HepG2 (cell line): ENCODE results near the gene PHKG1. TPM values are rescaled to one million over a fixed set of nuclear protein-coding genes. Genes with fewer than 3 reads are reported as not detected.

Source experiments
- ETV5 ChIP-seq: IDR thresholded peaks from 2 replicates; pipeline ENCODE4 v1.6.1; 2018; ENCODE audit warnings: missing biosample characterization, missing genetic modification reagents, inconsistent platforms, borderline replicate concordance
- KLF11 ChIP-seq: IDR thresholded peaks from 2 replicates; pipeline ENCODE4 v1.6.1; 2016; ENCODE audit warnings: missing compliant biosample characterization
- KLF16 ChIP-seq, 2 experiments: sonication (generic) in 1 of 2; formaldehyde crosslinking in 1 of 2; IDR thresholded peaks; 2 replicates each; pipeline versions ENCODE4 v1.6.1 to v1.8.0; 2016 to 2023; ENCODE audit warnings: missing genetic modification reagents in 2 of 2, missing compliant biosample characterization in 1 of 2
- NCOA1 ChIP-seq: sonication (generic); formaldehyde crosslinking; IDR thresholded peaks from 2 replicates; pipeline ENCODE4 v1.9.0; 2021; ENCODE audit warnings: missing genetic modification reagents
- NFE2L2 ChIP-seq: fragments of 150-350 bp; IDR thresholded peaks from 2 replicates; pipeline ENCODE4 v1.6.1; 2014; ENCODE audit warnings: low read length
- NR2C2 ChIP-seq: sonication (generic); formaldehyde crosslinking; IDR thresholded peaks from 2 replicates; pipeline ENCODE4 v1.4.0; 2020; ENCODE audit warnings: missing genetic modification reagents, mild to moderate bottlenecking, moderate library complexity, borderline replicate concordance
- SMARCE1 ChIP-seq: fragments of 450-650 bp; IDR thresholded peaks from 2 replicates; pipeline ENCODE4 v1.6.1; 2017; ENCODE audit warnings: borderline replicate concordance
- TARDBP ChIP-seq: sonication (generic); formaldehyde crosslinking; IDR thresholded peaks from 2 replicates; pipeline ENCODE4 v1.8.0; 2022; ENCODE audit warnings: mild to moderate bottlenecking, missing genetic modification reagents
- ZFAT ChIP-seq: sonication (generic); formaldehyde crosslinking; conservative IDR thresholded peaks from 2 replicates; pipeline ENCODE4 v1.8.1; 2023; ENCODE audit warnings: missing genetic modification reagents, inconsistent platforms
- ZNF160 ChIP-seq: sonication (generic); formaldehyde crosslinking; IDR thresholded peaks from 2 replicates; pipeline ENCODE4 v1.8.0; 2022; ENCODE audit warnings: mild to moderate bottlenecking, inconsistent platforms, missing genetic modification reagents
- polyA plus RNA-seq, 8 experiments: library from polyadenylated mRNA; depleted of rRNA in 3 of 8; stranded (reverse) in 7 of 8; unstranded in 1 of 8; fragments of >200 nt; fragmentation: Illumina TruSeq in 4 of 8; extraction: Trizol in 4 of 8; gene quantifications; 2 replicates each; pipeline versions ENCODE4 v1.2.1 to v1.2.3, GENCODE V29; 2011 to 2016; ENCODE audit warnings: low read depth in 4 of 8, missing spikeins in 1 of 8, mixed read lengths in 1 of 8; ENCODE audit not compliant: insufficient read depth in 1 of 8
- total RNA-seq, 5 experiments: library from RNA; depleted of rRNA; stranded (reverse); fragments of >200 nt; fragmentation: Illumina TruSeq; extraction: Trizol; gene quantifications; 2 replicates each; pipeline ENCODE4 v1.2.3, GENCODE V29; 2016; ENCODE audit warnings: low read depth in 1 of 5
- TF ChIP-seq, protein P1 (sequence below): sonication (generic); formaldehyde crosslinking; IDR thresholded peaks from 2 replicates; pipeline ENCODE4 v1.5.0; 2020; ENCODE audit warnings: mild to moderate bottlenecking, missing genetic modification reagents
- TF ChIP-seq, protein P2 (sequence below): IDR thresholded peaks from 2 replicates; pipeline ENCODE4 v1.6.1; 2012; ENCODE audit warnings: inconsistent platforms
- TF ChIP-seq, protein P3 (sequence below): sonication (generic); formaldehyde crosslinking; IDR thresholded peaks from 2 replicates; pipeline ENCODE4 v1.8.0; 2022; ENCODE audit warnings: low read depth, missing genetic modification reagents
- TF ChIP-seq, protein P4 (sequence below): sonication (generic); formaldehyde crosslinking; IDR thresholded peaks from 2 replicates; pipeline ENCODE4 v1.9.0; 2022; ENCODE audit warnings: low read depth, missing genetic modification reagents
- TF ChIP-seq, protein P5 (sequence below): sonication (generic); formaldehyde crosslinking; IDR thresholded peaks from 2 replicates; pipeline ENCODE4 v1.4.0; 2020; ENCODE audit warnings: missing genetic modification reagents
- TF ChIP-seq, protein P6 (sequence below): sonication (generic); formaldehyde crosslinking; IDR thresholded peaks from 2 replicates; pipeline ENCODE4 v1.5.1; 2020; ENCODE audit warnings: mild to moderate bottlenecking, missing genetic modification reagents, borderline replicate concordance
- TF ChIP-seq, protein P7 (sequence below): sonication (generic); formaldehyde crosslinking; IDR thresholded peaks from 2 replicates; pipeline ENCODE4 v1.8.0; 2022; ENCODE audit warnings: missing genetic modification reagents, mild to moderate bottlenecking, moderate library complexity, borderline replicate concordance

The PHKG1 gene
- total and polyA plus RNA-seq, 2 of the 13 experiments (the other 11 are each of a cell fraction or from before 2014, with no cell fraction given): 0.44 to 0.71 TPM

DNA sequence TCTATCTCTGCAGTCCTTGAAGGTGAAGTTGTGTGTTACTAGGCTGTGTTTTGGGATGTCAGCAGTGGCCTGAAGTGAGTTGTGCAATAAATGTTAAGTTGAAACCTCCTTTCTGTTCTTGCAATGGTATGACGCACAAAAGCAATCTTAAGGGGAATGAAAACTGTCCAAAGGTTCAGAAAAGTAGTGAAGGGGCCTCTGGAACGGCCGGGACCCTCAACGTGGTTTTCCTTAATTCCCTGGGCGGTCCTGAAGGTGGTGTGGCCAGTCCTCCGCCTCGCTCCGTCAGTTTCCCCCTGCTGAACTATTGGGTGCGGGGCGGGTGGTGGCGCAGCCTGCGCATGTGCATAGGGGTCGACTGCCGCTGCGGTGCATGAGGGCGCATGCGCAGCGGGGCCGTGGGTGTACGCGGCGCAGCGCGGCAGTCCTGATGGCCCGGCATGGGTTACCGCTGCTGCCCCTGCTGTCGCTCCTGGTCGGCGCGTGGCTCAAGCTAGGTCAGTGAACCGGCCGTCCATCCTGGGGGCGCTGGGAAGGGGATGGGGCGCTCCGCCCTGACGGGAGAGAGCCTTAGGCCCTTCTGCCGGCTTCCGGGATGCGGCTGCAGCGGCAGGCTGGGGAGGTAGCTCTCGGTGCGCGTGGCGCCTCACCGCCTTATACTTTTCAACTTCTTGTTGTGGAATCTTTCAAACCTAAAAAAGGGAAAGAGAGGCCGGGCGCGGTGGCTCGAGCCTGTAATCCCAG, 28.7 kb downstream of the PHKG1 start, which contains the start of gene SUMF2 (continued):
- TF ChIP-seq, protein P1, sequence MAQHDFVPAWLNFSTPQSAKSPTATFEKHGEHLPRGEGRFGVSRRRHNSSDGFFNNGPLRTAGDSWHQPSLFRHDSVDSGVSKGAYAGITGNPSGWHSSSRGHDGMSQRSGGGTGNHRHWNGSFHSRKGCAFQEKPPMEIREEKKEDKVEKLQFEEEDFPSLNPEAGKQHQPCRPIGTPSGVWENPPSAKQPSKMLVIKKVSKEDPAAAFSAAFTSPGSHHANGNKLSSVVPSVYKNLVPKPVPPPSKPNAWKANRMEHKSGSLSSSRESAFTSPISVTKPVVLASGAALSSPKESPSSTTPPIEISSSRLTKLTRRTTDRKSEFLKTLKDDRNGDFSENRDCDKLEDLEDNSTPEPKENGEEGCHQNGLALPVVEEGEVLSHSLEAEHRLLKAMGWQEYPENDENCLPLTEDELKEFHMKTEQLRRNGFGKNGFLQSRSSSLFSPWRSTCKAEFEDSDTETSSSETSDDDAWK (CRISPR knock-in tag): no peak
- TF ChIP-seq, protein P2, sequence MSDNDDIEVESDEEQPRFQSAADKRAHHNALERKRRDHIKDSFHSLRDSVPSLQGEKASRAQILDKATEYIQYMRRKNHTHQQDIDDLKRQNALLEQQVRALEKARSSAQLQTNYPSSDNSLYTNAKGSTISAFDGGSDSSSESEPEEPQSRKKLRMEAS: peak; percentile 93
- peak; percentile 59; the same call in 1 of the 2 replicates for TF ChIP-seq KLF11
- TF ChIP-seq ETV5: peak; percentile 53; the same call in 1 of the 2 replicates
- TF ChIP-seq, protein P3, sequence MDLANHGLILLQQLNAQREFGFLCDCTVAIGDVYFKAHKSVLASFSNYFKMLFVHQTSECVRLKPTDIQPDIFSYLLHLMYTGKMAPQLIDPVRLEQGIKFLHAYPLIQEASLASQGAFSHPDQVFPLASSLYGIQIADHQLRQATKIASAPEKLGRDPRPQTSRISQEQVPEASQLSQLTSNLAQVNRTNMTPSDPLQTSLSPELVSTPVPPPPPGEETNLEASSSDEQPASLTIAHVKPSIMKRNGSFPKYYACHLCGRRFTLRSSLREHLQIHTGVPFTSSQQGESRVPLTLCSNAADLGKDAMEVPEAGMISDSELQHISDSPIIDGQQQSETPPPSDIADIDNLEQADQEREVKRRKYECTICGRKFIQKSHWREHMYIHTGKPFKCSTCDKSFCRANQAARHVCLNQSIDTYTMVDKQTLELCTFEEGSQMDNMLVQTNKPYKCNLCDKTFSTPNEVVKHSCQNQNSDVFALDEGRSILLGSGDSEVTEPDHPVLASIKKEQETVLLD (CRISPR knock-in tag): no peak; the same call in 1 of the 2 replicates
- TF ChIP-seq ZNF160: 0 out of 2 replicates have a peak, but pooled peaks have one; percentile 52
- no peak for TF ChIP-seq ZFAT (CRISPR knock-in tag)
- TF ChIP-seq, protein P4, sequence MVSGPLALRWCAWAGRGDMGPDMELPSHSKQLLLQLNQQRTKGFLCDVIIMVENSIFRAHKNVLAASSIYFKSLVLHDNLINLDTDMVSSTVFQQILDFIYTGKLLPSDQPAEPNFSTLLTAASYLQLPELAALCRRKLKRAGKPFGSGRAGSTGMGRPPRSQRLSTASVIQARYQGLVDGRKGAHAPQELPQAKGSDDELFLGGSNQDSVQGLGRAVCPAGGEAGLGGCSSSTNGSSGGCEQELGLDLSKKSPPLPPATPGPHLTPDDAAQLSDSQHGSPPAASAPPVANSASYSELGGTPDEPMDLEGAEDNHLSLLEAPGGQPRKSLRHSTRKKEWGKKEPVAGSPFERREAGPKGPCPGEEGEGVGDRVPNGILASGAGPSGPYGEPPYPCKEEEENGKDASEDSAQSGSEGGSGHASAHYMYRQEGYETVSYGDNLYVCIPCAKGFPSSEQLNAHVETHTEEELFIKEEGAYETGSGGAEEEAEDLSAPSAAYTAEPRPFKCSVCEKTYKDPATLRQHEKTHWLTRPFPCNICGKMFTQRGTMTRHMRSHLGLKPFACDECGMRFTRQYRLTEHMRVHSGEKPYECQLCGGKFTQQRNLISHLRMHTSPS: no peak
- no peak for TF ChIP-seq SMARCE1
- TF ChIP-seq NCOA1: no peak
- TF ChIP-seq, protein P5, sequence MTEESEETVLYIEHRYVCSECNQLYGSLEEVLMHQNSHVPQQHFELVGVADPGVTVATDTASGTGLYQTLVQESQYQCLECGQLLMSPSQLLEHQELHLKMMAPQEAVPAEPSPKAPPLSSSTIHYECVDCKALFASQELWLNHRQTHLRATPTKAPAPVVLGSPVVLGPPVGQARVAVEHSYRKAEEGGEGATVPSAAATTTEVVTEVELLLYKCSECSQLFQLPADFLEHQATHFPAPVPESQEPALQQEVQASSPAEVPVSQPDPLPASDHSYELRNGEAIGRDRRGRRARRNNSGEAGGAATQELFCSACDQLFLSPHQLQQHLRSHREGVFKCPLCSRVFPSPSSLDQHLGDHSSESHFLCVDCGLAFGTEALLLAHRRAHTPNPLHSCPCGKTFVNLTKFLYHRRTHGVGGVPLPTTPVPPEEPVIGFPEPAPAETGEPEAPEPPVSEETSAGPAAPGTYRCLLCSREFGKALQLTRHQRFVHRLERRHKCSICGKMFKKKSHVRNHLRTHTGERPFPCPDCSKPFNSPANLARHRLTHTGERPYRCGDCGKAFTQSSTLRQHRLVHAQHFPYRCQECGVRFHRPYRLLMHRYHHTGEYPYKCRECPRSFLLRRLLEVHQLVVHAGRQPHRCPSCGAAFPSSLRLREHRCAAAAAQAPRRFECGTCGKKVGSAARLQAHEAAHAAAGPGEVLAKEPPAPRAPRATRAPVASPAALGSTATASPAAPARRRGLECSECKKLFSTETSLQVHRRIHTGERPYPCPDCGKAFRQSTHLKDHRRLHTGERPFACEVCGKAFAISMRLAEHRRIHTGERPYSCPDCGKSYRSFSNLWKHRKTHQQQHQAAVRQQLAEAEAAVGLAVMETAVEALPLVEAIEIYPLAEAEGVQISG (CRISPR knock-in tag): peak; percentile 87
- TF ChIP-seq NFE2L2: no peak
- TF ChIP-seq, protein P6, sequence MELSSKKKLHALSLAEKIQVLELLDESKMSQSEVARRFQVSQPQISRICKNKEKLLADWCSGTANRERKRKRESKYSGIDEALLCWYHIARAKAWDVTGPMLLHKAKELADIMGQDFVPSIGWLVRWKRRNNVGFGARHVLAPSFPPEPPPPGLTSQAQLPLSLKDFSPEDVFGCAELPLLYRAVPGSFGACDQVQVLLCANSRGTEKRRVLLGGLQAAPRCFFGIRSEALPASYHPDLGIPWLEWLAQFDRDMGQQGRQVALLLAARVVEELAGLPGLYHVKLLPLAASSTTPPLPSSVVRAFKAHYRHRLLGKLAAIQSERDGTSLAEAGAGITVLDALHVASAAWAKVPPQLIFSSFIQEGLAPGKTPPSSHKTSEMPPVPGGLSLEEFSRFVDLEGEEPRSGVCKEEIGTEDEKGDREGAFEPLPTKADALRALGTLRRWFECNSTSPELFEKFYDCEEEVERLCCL (CRISPR knock-in tag): no peak
- peak; percentile 84 for TF ChIP-seq TARDBP (CRISPR knock-in tag)
- TF ChIP-seq KLF16 (CRISPR knock-in tag; IDR thresholded peaks at IDR 0.05): no peak; a peak in 1 of 4 replicates
- peak; percentile 46; the same call in 1 of the 2 replicates for TF ChIP-seq NR2C2
- TF ChIP-seq, protein P7, sequence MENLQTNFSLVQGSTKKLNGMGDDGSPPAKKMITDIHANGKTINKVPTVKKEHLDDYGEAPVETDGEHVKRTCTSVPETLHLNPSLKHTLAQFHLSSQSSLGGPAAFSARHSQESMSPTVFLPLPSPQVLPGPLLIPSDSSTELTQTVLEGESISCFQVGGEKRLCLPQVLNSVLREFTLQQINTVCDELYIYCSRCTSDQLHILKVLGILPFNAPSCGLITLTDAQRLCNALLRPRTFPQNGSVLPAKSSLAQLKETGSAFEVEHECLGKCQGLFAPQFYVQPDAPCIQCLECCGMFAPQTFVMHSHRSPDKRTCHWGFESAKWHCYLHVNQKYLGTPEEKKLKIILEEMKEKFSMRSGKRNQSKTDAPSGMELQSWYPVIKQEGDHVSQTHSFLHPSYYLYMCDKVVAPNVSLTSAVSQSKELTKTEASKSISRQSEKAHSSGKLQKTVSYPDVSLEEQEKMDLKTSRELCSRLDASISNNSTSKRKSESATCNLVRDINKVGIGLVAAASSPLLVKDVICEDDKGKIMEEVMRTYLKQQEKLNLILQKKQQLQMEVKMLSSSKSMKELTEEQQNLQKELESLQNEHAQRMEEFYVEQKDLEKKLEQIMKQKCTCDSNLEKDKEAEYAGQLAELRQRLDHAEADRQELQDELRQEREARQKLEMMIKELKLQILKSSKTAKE (CRISPR knock-in tag): no peak
